K562 (cell line): ENCODE data around the gene TMEM163. TPM values are rescaled to one million over a fixed set of nuclear protein-coding genes. Genes with fewer than 3 reads are reported as not detected.

Experiments
- ATAC-seq: fragments of 200-7000 bp; cut with Tn5 transposase; 3 replicates; pipeline ENCODE4 v1.9.1; 2020; ENCODE audit warnings: moderate library complexity
- BruUV-seq: library from RNA; stranded (reverse); fragments of 400-500 nt; replicated peaks from 2 replicates; lab custom pipeline; 2021; lab: Mats Ljungman, UMichigan
- CTCF ChIA-PET: fragments of 300-600 bp; formaldehyde crosslinking; extraction: SDS; loops from one replicate; lab custom pipeline; 2021; ENCODE audit warnings: low intra/inter-chr PET ratio; lab: Yijun Ruan, JAX
- POLR2A ChIA-PET: fragments of 300-600, 350-650 bp; sonication (Branson Sonifier 250); formaldehyde crosslinking; extraction: SDS; loops from one replicate; lab custom pipeline; 2021; ENCODE audit warnings: antibody characterized with exemption, inconsistent platforms; lab: Yijun Ruan, JAX
- DNase-seq, 4 experiments: peaks; one replicate each; pipeline versions ENCODE4 v3.0.0 to v3.0.0-alpha.2; 2011 to 2018; ENCODE audit warnings: low spot score in 3 of 4, mixed read lengths in 3 of 4; ENCODE audit errors: extremely low read depth in 1 of 4
- FAIRE-seq: peaks from 2 replicates; lab custom pipeline; 2011; peaks lifted over from hg19 to GRCh38; lab: Jason Lieb, UNC
- H2AFZ ChIP-seq: 2 replicates; pipeline ENCODE4 v1.6.0; 2011; ENCODE audit warnings: low read depth, low read length, control low read depth, inconsistent platforms
- H3K27ac ChIP-seq: fragments of 200-600 bp; 3 replicates; pipeline ENCODE4 v1.8.0; 2011; ENCODE audit warnings: low read depth, mild to moderate bottlenecking, control low read depth, inconsistent platforms, low read length, moderate library complexity, mixed read lengths; ENCODE audit errors: extremely low read depth
- H3K27me3 ChIP-seq, 2 experiments: fragments of 300-600 bp in 1 of 2; 2 replicates in 1 of 2; 3 replicates in 1 of 2; pipeline versions ENCODE4 v1.6.0 to v1.8.0; 2011; ENCODE audit warnings: inconsistent platforms in 2 of 2, low read length in 2 of 2, mild to moderate bottlenecking in 1 of 2, mixed read lengths in 1 of 2, moderate library complexity in 1 of 2; ENCODE audit not compliant: control insufficient read depth in 2 of 2, insufficient read depth in 2 of 2
- H3K36me3 ChIP-seq: fragments of 300-600 bp; 3 replicates; pipeline ENCODE4 v1.8.0; 2011; ENCODE audit warnings: mild to moderate bottlenecking, low read length, inconsistent platforms; ENCODE audit not compliant: control insufficient read depth, insufficient read depth
- H3K4me1 ChIP-seq, 2 experiments: fragments of 200-600 bp in 1 of 2; replicated peaks in 1 of 2; 2 replicates in 1 of 2; 3 replicates in 1 of 2; pipeline versions ENCODE4 v1.5.1 to v1.8.0; 2011; ENCODE audit warnings: inconsistent platforms in 2 of 2, low read length in 2 of 2, mild to moderate bottlenecking in 1 of 2, mixed read lengths in 1 of 2, moderate library complexity in 1 of 2; ENCODE audit not compliant: control insufficient read depth in 2 of 2, insufficient read depth in 2 of 2
- H3K4me2 ChIP-seq: 2 replicates; pipeline ENCODE4 v1.6.1; 2011; ENCODE audit warnings: low read length, control low read depth, inconsistent platforms, mixed read lengths; ENCODE audit not compliant: insufficient read depth
- H3K4me3 ChIP-seq: fragments of 200-600 bp; sonication (generic), shearing (Covaris generic); 2 replicates; pipeline ENCODE4 v1.5.1; 2016; ENCODE audit warnings: control low read depth, inconsistent platforms
- H3K79me2 ChIP-seq: fragments of 200-600 bp; 3 replicates; pipeline ENCODE4 v1.8.0; 2011; ENCODE audit warnings: low read length, inconsistent platforms; ENCODE audit not compliant: control insufficient read depth, insufficient read depth
- H3K9ac ChIP-seq, 2 experiments: 2 replicates each; pipeline versions ENCODE4 v1.6.0 to v1.6.1; 2011; ENCODE audit warnings: low read depth in 2 of 2, low read length in 2 of 2, control low read depth in 1 of 2, inconsistent platforms in 1 of 2, mild to moderate bottlenecking in 1 of 2, mixed read lengths in 1 of 2; ENCODE audit not compliant: insufficient read depth in 1 of 2
- H3K9me1 ChIP-seq: one replicate; pipeline ENCODE4 v1.6.0; 2011; ENCODE audit warnings: inconsistent platforms, mild to moderate bottlenecking, low read length, moderate library complexity; ENCODE audit not compliant: control insufficient read depth, insufficient read depth
- H3K9me3 ChIP-seq: replicated peaks from 2 replicates; pipeline ENCODE4 v1.5.1; 2011; ENCODE audit warnings: low read depth, low read length, inconsistent platforms; ENCODE audit not compliant: control insufficient read depth, insufficient read depth
- H4K20me1 ChIP-seq: replicated peaks from 2 replicates; pipeline ENCODE4 v1.6.1; 2011; ENCODE audit warnings: low read length, inconsistent platforms, mixed read lengths; ENCODE audit not compliant: control insufficient read depth, insufficient read depth
- CBFA2T2 ChIP-seq: fragments of 450-650 bp; conservative IDR thresholded peaks from 2 replicates; pipeline ENCODE4 v1.6.1; 2017; ENCODE audit warnings: mild to moderate bottlenecking
- CBX2 ChIP-seq: fragments of 200-600 bp; sonication (generic); IDR thresholded peaks from one replicate; pipeline ENCODE4 v1.6.1; 2012; ENCODE audit warnings: mild to moderate bottlenecking, low read length, inconsistent platforms; ENCODE audit not compliant: insufficient read depth, poor library complexity, severe bottlenecking
- CBX5 ChIP-seq: IDR thresholded peaks from 2 replicates; pipeline ENCODE4 v1.6.1; 2014; ENCODE audit warnings: low read depth, borderline replicate concordance
- CREB3L1 ChIP-seq: fragments of 450-650 bp; IDR thresholded peaks from 2 replicates; pipeline ENCODE4 v1.6.1; 2014; ENCODE audit warnings: low read depth, mild to moderate bottlenecking, moderate library complexity, borderline replicate concordance
- DPF2 ChIP-seq: fragments of 450-650 bp; IDR thresholded peaks from 2 replicates; pipeline ENCODE4 v1.6.1; 2016
- HNRNPK ChIP-seq: fragments of 200-400 bp; formaldehyde crosslinking; IDR thresholded peaks from one replicate; pipeline ENCODE4 v1.6.1; 2018; ENCODE audit warnings: mild to moderate bottlenecking, low read depth, low read length; ENCODE audit not compliant: poor library complexity, severe bottlenecking
- MAFG ChIP-seq: fragments of 450-650 bp; conservative IDR thresholded peaks from 2 replicates; pipeline ENCODE4 v1.6.1; 2016; ENCODE audit warnings: missing genetic modification characterization, missing compliant biosample characterization
- SIRT6 ChIP-seq: IDR thresholded peaks from one replicate; pipeline ENCODE4 v1.6.1; 2012; ENCODE audit warnings: low read depth, mild to moderate bottlenecking, control low read depth, inconsistent platforms, low read length, moderate library complexity
- THRA ChIP-seq: fragments of 450-650 bp; IDR thresholded peaks from 2 replicates; pipeline ENCODE4 v1.6.1; 2017; ENCODE audit warnings: mild to moderate bottlenecking, moderate library complexity
- ZNF146 ChIP-seq: IDR thresholded peaks from one replicate; pipeline ENCODE4 v1.6.1; 2018; ENCODE audit warnings: missing compliant biosample characterization; ENCODE audit not compliant: unreplicated experiment
- ZNF780A ChIP-seq: fragments of 250-450 bp; sonication (Bioruptor Pico); IDR thresholded peaks from 2 replicates; pipeline ENCODE4 v1.5.0; 2021; ENCODE audit warnings: mild to moderate bottlenecking
- ZSCAN32 ChIP-seq: fragments of 450-650 bp; formaldehyde crosslinking; IDR thresholded peaks from 2 replicates; pipeline ENCODE4 v1.4.0; 2020; ENCODE audit warnings: mild to moderate bottlenecking, moderate library complexity
- WGBS: fragments of 100-300 bp; shearing (Covaris generic); methylation state at CpG from one replicate; pipeline ENCODE4 v1.1.6; 2016; ENCODE audit warnings: low coverage, mixed read lengths; ENCODE audit not compliant: insufficient coverage; ENCODE audit errors: missing lambda C conversion rate; 5-methylcytosine and 5-hydroxymethylcytosine counted together
- in situ Hi-C: fragments of 300-500 bp; cut with MboI; formaldehyde crosslinking; loops from 4 replicates; pipeline ENCODE4 v1.15.0; 2018; ENCODE audit warnings: inconsistent platforms, mixed read lengths
- intact Hi-C: fragments of 100-400 bp; cut with micrococcal nuclease; formaldehyde crosslinking; loops from 2 replicates; pipeline ENCODE4 v1.14.2; 2022
- polyA plus RNA-seq, 8 experiments: library from polyadenylated mRNA; depleted of rRNA in 4 of 8; stranded (reverse) in 5 of 8; unstranded in 3 of 8; fragments of >200 nt; fragmentation: Nextera tagmentation in 2 of 8; fragmentation: Illumina TruSeq in 1 of 8; extraction: Ambion mirVana in 2 of 8; extraction: Trizol in 1 of 8; gene quantifications; 2 replicates each; pipeline versions ENCODE4 v1.2.1 to v1.2.3, GENCODE V29; 2011 to 2014; ENCODE audit warnings: inconsistent platforms in 1 of 8, missing spikeins in 1 of 8
- total RNA-seq, 7 experiments: library from RNA; depleted of rRNA in 6 of 7; stranded (reverse); fragments of >200 nt in 6 of 7; fragmentation: Illumina TruSeq in 2 of 7; extraction: Trizol in 2 of 7; gene quantifications; 2 replicates each; pipeline versions ENCODE4 v1.2.1 to v1.2.3, GENCODE V29; 2011 to 2021; ENCODE audit warnings: low replicate concordance in 1 of 7
- TF ChIP-seq, protein P1 (sequence below): fragments of 450-650 bp; IDR thresholded peaks from 2 replicates; pipeline ENCODE4 v1.6.1; 2016

Gene TMEM163
- total and polyA plus RNA-seq, 9 of the 15 experiments (the other 6 are each of a cell fraction or from before 2014, with no cell fraction given), result 0.04 to 0.68 (median 0.16) TPM; not detected in 3

DNA sequence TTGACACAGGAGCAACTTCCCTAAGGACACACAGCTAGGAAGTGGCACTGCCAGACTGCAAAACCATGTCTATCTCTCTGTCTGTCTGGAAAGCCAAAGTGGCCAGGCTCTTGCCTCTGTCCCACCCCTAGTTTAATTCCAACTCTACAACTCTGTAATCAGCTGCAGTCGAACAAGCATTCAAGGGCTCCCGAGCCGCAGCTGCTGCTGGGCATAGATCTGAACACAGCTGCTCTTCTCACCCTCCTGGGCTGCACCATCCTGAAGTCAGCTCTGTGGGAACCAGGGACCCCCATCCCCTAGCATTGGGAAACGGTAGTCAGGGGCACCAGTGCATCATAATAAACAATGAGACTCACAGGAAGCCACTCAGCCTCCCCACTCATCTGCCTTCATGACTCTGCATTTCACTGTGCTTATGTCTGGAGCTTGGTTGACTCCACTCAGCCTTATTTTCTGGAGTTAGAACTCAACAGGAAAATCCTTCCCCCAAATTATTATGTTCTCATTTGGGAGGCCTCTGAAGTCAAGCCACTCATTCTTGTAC is 44.4 kb upstream of the TMEM163 start (continued):
- no peak for TF ChIP-seq CBX2
- no peak for TF ChIP-seq CBX5
- TF ChIP-seq DPF2, result no peak
- TF ChIP-seq, all 486 proteins: peak for 0

DNA sequence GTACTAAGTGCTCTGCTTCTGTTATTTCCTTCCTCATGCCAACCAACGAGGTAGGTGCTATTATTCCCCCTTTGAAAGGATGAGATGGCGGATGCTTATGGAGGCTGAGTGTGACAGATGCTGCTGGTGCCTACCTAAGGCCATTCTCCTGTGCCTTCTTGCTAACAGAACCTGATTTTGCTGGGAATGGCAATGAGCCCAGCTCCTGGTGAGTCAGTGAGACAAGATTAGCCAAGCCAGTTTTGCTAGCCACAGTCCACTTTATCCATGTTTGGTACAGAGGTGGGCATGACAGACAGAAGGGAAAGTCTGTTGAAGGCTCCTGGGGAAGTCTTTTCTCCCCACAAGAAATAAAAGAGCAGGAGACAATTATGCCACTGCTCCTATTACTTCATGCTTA is 43.7 kb upstream of the TMEM163 start:
- no TSS peak for BruUV-seq
- TF ChIP-seq, protein P1, sequence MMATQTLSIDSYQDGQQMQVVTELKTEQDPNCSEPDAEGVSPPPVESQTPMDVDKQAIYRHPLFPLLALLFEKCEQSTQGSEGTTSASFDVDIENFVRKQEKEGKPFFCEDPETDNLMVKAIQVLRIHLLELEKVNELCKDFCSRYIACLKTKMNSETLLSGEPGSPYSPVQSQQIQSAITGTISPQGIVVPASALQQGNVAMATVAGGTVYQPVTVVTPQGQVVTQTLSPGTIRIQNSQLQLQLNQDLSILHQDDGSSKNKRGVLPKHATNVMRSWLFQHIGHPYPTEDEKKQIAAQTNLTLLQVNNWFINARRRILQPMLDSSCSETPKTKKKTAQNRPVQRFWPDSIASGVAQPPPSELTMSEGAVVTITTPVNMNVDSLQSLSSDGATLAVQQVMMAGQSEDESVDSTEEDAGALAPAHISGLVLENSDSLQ, result no peak
- TF ChIP-seq MAFG (tag) (no peak), ZSCAN32 (CRISPR knock-in tag) (no peak), HNRNPK (no peak), CREB3L1 (no peak), SIRT6 (no peak), THRA (no peak), ZNF146 (CRISPR knock-in tag) (no peak), ZNF780A (no peak), CBFA2T2 (no peak)
- no peak overlapping the region for H2AFZ ChIP-seq
- no peaks in the 10 kb centered on the region for H3K9me1 ChIP-seq
- H3K27ac ChIP-seq, result no peak overlapping the region
- POLR2A ChIA-PET, result interaction anchor here (0.5 to 0.6 kb wide), 2 partner anchors 24 to 835 kb away, joined by 3 read pairs; no protein-coding TSS in a partner anchor
- no peak overlapping the region for H3K4me2 ChIP-seq
- DNase-seq (no peak), ATAC-seq (no peak), FAIRE-seq (no peak)
- H3K9ac ChIP-seq, result no peak overlapping the region
- 0 out of 5 replicates have a peak, but pooled peaks cover 0 to 5% of the 10 kb centered on the region in 2 experiments for H3K27me3 ChIP-seq
- no peaks in the 10 kb centered on the region for H3K4me1 ChIP-seq
- WGBS, result 0% methylated on average over 2 of the region's 2 CpGs
- CTCF ChIA-PET, result no interaction called here
- no peaks in the 10 kb centered on the region for H4K20me1 ChIP-seq
- no peaks in the 10 kb centered on the region for H3K9me3 ChIP-seq
- H3K36me3 ChIP-seq, result no peaks in the 10 kb centered on the region
- no peak overlapping the region for H3K4me3 ChIP-seq
- in situ Hi-C loops (no loop called here), intact Hi-C loops (no loop called here)
- H3K79me2 ChIP-seq, result no peaks in the 10 kb centered on the region
